Neural crest cell (in vitro differentiated cells): ENCODE results near the gene SLC19A1. TPM values are rescaled to one million over a fixed set of nuclear protein-coding genes. Genes with fewer than 3 reads are reported as not detected.

Experiments used
- DNase-seq: peaks from one replicate; pipeline ENCODE4 v3.0.0; 2021; ENCODE audit warnings: low read depth, mixed read lengths, low spot score
- H3K27ac Mint-ChIP-seq: one replicate; pipeline ENCODE4 v1.8.0; 2021; ENCODE audit warnings: mild to moderate bottlenecking, mixed read lengths; ENCODE audit not compliant: unreplicated experiment
- H3K27me3 Mint-ChIP-seq: 2 replicates; pipeline ENCODE4 v1.8.0; 2021; ENCODE audit warnings: low read depth, mild to moderate bottlenecking, mixed read lengths
- H3K36me3 Mint-ChIP-seq: 2 replicates; pipeline ENCODE4 v1.8.0; 2021; ENCODE audit warnings: low read depth, mild to moderate bottlenecking, mixed read lengths
- H3K4me1 Mint-ChIP-seq: 2 replicates; pipeline ENCODE4 v1.8.0; 2021; ENCODE audit warnings: mixed read lengths
- H3K4me3 Mint-ChIP-seq: one replicate; pipeline ENCODE4 v1.8.0; 2021; ENCODE audit warnings: mild to moderate bottlenecking, mixed read lengths
- H3K9me3 Mint-ChIP-seq: 2 replicates; pipeline ENCODE4 v1.8.0; 2021; ENCODE audit warnings: mixed read lengths
- total RNA-seq: library from RNA; stranded (reverse); gene quantifications from 2 replicates; pipeline ENCODE4 v1.2.1, GENCODE V29; 2021
- TF ChIP-seq, protein P1 (sequence below): fragments of 200-600 bp; sonication (generic); conservative IDR thresholded peaks from 2 replicates; pipeline ENCODE4 v1.5.0; 2021; ENCODE audit warnings: antibody characterized with exemption, mild to moderate bottlenecking

SLC19A1 gene
- total RNA-seq, 1 donor from 2014 or later: 35.1 TPM

- H3K9me3 Mint-ChIP-seq: peaks cover 4% of the 10 kb centered on the region
- TF ChIP-seq, protein P1, sequence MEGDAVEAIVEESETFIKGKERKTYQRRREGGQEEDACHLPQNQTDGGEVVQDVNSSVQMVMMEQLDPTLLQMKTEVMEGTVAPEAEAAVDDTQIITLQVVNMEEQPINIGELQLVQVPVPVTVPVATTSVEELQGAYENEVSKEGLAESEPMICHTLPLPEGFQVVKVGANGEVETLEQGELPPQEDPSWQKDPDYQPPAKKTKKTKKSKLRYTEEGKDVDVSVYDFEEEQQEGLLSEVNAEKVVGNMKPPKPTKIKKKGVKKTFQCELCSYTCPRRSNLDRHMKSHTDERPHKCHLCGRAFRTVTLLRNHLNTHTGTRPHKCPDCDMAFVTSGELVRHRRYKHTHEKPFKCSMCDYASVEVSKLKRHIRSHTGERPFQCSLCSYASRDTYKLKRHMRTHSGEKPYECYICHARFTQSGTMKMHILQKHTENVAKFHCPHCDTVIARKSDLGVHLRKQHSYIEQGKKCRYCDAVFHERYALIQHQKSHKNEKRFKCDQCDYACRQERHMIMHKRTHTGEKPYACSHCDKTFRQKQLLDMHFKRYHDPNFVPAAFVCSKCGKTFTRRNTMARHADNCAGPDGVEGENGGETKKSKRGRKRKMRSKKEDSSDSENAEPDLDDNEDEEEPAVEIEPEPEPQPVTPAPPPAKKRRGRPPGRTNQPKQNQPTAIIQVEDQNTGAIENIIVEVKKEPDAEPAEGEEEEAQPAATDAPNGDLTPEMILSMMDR: no peak
- peaks cover 3% of the 10 kb centered on the region for H3K4me1 Mint-ChIP-seq
- no peaks in the 10 kb centered on the region for H3K27me3 Mint-ChIP-seq
- no peaks in the 10 kb centered on the region for H3K36me3 Mint-ChIP-seq
- no peak for DNase-seq
- H3K4me3 Mint-ChIP-seq: no peak overlapping the region
- H3K27ac Mint-ChIP-seq: no peak overlapping the region
Measured at GRCh38 chr21:45454926-45455673, 87.1 kb downstream of the SLC19A1 start.

GRCh38 chr21:45454060-45454925 is 87.9 kb downstream of the SLC19A1 start:
- peaks cover 3% of the 10 kb centered on the region for H3K4me1 Mint-ChIP-seq

GRCh38 chr21:45453308-45453950 is 88.8 kb downstream of the SLC19A1 start:
- H3K36me3 Mint-ChIP-seq: no peaks in the 10 kb centered on the region
- peak overlapping the region; percentile 50 for H3K27ac Mint-ChIP-seq
- peaks cover 4% of the 10 kb centered on the region for H3K9me3 Mint-ChIP-seq

More at GRCh38 chr21:45454060-45454925, 87.9 kb downstream of the SLC19A1 start:
- no peak overlapping the region for H3K4me3 Mint-ChIP-seq
- no peaks in the 10 kb centered on the region for H3K27me3 Mint-ChIP-seq
- H3K27ac Mint-ChIP-seq: no peak overlapping the region
- DNase-seq: no peak
- no peaks in the 10 kb centered on the region for H3K36me3 Mint-ChIP-seq
- peaks cover 4% of the 10 kb centered on the region for H3K9me3 Mint-ChIP-seq
- TF ChIP-seq, protein P1: no peak

GRCh38 chr21:45452696-45453307 is 89.4 kb downstream of the SLC19A1 start:
- H3K27me3 Mint-ChIP-seq: no peaks in the 10 kb centered on the region
- peak overlapping the region; percentile 50 for H3K27ac Mint-ChIP-seq
- no peaks in the 10 kb centered on the region for H3K36me3 Mint-ChIP-seq
- peaks cover 6% of the 10 kb centered on the region for H3K9me3 Mint-ChIP-seq
- TF ChIP-seq, protein P1: no peak
- no peak for DNase-seq
- H3K4me1 Mint-ChIP-seq: peaks cover 3% of the 10 kb centered on the region
- H3K4me3 Mint-ChIP-seq: no peak overlapping the region

More at GRCh38 chr21:45453308-45453950, 88.8 kb downstream of the SLC19A1 start:
- H3K4me1 Mint-ChIP-seq: peaks cover 3% of the 10 kb centered on the region
- no peak overlapping the region for H3K4me3 Mint-ChIP-seq
- TF ChIP-seq, protein P1: no peak
- no peaks in the 10 kb centered on the region for H3K27me3 Mint-ChIP-seq
- DNase-seq: no peak

DNA sequence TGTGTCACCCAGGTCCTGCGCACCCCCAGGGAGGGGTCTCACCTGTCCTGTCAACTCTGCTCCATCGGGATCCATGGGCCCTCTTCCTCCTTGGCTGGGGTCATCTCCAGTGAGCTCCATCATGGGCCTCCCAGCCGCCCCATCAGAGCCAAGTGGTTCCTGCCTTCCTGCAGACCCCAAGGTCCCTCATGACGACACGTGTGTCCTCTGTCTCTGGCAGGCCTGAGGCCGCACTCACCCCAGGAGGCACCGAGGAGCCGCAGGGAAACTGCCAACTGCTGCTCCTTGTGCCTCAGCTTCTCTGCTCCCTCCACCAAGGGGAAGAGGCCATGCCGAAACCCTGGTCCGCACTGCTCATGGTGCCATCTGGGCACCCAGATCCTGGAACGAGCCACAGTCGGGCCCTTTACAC is 90.5 kb downstream of the SLC19A1 start:
- no peak overlapping the region for H3K27ac Mint-ChIP-seq
- no peak for DNase-seq
- TF ChIP-seq, protein P1: no peak
- peaks cover 8% of the 10 kb centered on the region for H3K9me3 Mint-ChIP-seq
- no peak overlapping the region for H3K4me3 Mint-ChIP-seq
- H3K36me3 Mint-ChIP-seq: no peaks in the 10 kb centered on the region
- peaks cover 3% of the 10 kb centered on the region for H3K4me1 Mint-ChIP-seq
- H3K27me3 Mint-ChIP-seq: no peaks in the 10 kb centered on the region
